Putamen (tissue), 1 donor: Measurements from ENCODE around the gene CSNK1E.

Source experiments
- DNase-seq: peaks from one replicate; pipeline ENCODE4 v3.0.0-alpha.2; 2016; ENCODE audit warnings: low spot score

CSNK1E gene

GRCh38 chr22:38305471-38306448 is 11.5 kb downstream of the CSNK1E start:
- no peak for DNase-seq

DNA sequence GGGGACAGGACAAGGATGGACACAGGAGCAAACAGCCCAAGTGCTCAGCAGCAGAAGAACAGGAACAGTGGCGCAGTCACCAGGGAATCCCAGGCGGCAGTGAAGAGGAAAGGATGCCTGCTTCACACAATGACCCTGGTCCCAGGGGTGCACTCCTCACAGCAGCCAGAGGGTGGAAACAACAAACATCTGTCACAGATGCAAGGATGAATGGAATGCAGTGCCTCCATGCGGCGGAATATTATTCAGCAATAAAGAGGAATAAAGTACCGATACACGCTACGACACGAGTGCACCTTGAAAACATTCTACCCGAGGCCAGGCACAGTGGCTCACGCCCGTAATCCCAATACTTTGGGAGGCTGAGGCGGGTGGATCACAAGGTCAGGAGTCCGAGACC is 12.7 kb downstream of the CSNK1E start:
- DNase-seq, result no peak

- DNase-seq, result no peak
Measured at GRCh38 chr22:38303974-38304373, 13.3 kb downstream of the CSNK1E start.

GRCh38 chr22:38302906-38303305 is 14.3 kb downstream of the CSNK1E start:
- no peak for DNase-seq

DNA sequence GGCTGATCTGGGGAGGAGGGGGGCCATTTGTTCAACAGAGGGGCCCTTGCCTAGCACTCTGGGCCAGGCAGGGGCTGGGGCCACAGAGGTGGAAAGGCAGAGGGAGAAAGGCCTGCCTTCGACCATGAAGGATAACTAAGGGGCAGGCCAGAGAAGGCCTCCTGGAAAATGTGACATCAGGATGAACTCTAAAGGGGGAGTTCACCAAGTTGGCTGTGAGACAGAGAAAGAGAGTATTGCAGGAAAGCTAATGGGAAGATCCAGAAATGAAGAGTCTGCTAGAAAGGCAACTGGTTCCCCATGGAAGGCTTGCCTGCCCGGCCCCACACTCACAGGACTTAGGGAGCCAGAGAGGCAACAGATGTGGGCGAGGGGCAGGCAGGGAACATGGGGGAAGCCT is 16.3 kb downstream of the CSNK1E start:
- DNase-seq, result no peak

DNA sequence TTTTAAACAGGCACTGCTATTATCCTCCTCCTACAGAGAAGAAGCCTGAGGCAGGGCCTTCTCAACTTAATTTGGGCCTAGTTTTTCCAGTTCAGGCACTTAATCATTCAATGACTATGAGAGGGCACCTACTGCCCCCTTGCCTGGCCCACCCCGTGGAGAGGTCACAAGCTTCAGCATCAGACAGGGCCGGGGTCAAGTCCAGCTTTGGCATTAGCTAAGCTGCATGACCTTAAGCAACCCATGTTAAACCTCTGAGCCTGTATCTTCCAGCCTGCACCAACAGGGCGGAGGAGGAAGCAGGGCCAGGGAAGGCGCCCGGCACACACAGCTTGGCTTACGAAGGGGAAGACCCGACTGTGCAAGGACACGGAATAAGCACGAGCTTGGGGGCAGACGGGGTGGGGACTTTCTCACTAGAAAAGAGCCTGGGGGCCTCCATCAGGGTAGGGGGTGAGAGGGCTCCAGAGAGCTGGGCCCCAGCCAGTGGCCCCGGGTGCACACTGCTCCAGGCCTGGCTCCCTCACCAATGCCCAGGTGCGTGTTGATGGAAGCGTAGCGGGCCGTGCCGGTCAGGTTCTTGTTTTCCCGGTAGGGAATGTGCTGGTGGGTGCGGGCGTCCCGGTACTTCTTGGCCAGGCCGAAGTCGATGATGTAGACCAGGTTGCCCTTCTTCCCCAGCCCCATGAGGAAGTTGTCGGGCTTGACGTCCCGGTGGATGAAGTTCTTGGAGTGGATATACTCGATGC is 16.9 kb downstream of the CSNK1E start:
- DNase-seq, result no peak

DNA sequence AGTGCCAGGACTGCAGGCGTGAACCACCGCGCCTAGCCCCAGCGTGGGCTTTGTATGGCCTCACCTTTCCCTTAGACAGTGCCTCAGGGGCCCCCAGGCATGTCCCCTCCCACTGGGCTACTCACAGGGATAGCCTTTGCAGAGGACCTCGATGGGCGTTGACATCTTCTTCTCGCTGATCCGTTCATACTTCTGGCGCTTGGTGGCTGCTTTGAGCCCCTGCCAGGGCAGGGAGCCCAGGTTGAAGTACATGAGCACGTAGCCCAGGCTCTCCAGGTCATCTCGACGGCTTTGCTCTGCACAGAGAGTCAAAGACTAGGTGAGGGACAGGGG is 17.5 kb downstream of the CSNK1E start:
- no peak for DNase-seq

DNA sequence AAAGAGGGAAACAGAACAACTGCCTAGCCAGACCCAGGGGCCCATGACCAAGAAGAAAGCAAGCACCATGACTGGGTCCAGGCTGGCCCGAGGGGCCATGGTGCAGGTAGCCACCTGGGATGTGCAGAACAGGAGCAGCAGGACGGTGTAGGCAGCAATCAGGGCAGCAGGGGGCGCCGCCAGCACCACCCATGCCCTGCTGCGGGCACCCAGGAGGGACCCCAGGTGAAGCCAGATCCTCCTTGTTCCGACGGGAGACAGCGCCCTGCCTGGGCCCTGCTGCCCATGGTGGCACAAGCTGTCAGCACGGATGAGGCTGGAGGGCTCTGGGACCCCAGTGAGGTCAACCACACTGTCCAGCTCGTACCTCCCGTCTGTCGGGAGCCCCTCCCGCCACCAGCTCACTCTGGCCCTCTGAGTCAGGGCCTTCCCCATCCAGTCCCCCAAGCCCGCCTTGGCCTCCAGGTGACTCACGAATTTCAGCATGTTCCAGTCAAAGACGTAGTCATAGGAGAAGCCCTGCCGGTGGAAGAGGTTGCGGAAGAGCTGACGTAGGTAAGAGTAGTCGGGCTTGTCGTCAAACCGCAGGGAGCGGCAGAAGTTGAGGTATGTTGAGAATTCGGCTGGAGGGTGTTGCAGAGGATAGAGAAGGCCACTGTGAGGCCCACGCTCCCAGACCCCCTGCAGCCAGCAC is 18.8 kb downstream of the CSNK1E start:
- DNase-seq, result no peak

- no peak for DNase-seq
Measured at GRCh38 chr22:38296372-38296771, 20.9 kb downstream of the CSNK1E start.

- DNase-seq, result no peak
Measured at GRCh38 chr22:38295863-38296262, 21.4 kb downstream of the CSNK1E start.

DNA sequence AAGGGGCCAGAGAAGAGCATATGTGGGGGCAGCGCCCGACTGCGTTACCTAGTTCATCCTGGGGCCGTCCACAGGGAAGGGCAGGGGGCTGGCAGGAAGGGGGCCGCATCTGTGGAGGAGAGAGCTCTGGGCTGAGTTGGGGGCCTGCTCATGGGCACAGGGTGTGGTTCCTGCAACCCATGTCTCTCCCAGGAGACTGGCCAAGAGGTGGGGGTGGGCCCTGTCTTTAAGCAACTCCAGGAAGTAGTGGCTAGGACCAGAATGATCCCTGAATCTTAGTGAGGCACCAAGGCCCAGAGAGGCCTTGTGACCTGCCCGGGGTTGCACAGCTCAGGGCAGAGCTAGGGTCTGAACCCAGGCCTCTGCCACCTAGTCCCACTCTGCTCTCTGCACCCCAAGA is 21.9 kb downstream of the CSNK1E start:
- no peak for DNase-seq

DNA sequence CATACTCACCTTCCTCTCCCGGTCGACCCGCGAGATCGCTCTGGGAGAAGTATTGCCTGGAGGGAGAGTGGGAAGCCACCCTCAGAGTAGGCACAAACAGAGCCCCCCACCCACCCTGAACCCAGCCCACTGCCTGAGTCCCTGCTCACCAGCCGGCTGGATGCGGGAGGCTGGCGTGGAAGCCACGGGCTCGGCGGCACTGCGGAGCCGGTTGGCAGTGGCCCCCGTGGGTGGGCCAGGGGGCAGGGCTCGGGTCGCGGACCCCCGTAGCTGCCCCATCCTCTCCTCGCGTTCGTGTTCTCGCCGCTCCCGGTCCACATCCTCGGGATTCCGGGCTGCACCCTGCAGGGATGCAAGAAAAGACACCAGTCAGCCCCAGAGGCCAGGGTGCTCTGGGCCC is 23.0 kb downstream of the CSNK1E start:
- DNase-seq, result no peak

- no peak for DNase-seq
Measured at GRCh38 chr22:38292694-38293093, 24.5 kb downstream of the CSNK1E start.

- no peak for DNase-seq
Measured at GRCh38 chr22:38291201-38291777, 25.9 kb downstream of the CSNK1E start.

DNA sequence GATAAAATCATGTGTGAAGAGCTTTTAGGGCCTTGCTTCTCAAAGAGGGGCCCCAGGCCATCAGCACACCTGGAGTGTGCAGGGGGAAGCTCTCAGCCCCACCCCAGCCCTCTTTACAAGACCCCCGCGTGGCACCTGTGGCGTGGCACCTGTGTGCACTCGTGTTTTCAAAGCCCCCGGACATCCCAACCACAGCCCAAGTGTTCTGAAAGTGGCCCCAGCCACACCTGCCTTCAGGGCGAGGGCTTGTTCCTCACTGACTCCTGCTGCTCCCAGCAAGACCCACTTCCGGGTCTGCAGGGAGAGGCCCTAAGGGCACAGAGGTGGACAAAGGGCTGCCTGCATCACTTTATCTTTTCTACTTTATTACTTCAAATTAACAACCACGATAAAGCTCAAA is 26.9 kb downstream of the CSNK1E start:
- no peak for DNase-seq

DNA sequence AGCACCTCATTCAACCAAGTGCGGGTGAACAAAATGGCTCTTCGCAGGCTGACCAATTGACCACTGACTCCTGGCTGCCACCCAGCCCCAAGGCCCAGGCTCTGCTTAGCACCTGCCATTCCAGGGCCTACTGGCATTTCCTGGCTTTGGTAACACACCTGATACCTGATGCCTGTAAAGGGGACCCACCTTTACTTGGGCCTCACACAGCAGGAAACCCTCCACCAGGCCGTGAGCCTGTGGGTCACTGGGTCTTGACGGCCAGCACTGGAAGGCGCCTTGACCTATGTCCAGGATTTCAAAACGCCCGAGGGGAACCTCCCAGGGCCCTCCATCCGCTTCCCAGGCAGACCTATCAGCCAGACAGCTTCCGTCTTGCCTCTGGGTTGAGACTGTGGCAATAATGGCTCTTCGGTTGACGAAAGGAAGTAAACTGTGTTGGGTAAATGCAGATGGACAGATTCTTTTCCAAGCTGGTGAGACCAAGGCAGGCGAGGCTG is 27.6 kb downstream of the CSNK1E start:
- no peak for DNase-seq

DNA sequence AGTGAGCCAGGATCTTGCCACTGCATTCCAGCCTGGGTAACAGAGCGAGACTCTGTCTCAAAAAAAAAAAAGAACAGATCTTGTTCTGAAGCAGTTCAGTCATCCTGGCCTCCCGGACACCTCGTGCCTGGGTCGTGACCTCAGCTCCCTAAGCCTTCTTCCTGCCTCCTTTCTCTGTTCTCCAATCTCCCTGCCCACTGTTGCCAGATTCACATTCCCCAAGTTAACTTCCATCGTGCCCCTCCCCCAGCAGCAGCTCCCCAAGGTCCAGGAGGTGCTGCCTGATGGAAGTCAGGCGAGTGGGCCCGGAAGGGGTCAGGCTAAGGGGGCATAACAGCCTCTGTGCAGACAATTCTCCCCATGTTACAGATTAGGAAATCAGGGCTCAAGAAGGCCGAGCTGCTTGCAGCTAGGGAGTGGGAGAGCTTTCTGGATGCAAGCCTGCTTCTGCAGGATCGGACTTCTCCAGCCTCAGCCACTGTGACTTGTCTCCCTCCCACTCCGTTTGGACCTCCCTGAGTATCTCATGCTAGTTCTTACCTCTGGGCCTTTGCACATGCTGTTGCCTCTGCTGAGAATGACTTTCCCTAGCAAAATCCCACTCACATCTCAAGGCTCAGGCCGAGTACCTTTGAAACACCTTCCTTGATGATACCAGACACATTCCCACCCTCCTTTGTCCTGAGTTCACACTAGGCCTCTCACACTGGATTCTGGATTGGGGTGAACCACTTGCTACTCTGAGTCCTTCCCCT is 30.1 kb downstream of the CSNK1E start:
- DNase-seq, result no peak

DNA sequence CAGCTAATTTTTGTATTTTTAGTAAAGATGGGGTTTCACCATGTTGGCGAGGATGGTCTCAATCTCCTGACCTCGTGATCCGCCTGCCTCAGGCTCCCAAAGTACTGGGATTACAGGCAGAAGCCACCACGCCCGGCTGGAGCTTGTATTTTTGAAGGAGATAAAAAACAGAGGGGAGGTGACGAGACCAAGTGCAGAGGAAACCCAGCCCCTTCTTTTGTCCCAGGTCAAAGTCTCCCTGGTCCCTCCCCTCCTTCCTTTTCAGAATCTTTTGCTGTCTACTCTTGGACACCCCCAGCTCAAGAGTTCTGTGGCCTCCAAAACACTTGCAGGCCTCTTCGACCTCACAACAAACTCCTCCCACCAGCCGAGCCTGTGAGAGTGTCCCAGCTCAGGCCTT is 32.2 kb downstream of the CSNK1E start:
- DNase-seq, result no peak

GRCh38 chr22:38284042-38284402 is 33.2 kb downstream of the CSNK1E start:
- no peak for DNase-seq

DNA sequence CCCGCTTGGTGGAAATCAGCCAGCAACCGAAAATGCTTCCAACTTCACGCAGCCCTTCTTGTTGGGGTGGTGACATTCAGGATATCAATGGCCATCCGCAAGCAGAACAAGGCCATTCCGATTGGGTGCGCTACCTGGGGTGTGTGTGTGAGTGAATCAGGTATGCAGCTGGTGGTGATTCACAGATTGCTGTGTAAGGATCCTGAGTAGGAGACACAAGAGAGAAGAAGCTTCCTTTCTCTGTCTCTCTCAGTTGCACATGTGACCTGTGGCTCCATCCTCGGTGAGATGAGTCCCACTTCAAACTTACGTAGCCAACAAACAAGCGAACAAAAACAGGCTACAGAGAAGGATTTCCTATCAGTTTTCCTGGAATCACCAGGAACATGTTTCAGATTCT is 34.8 kb downstream of the CSNK1E start:
- no peak for DNase-seq

- no peak for DNase-seq
Measured at GRCh38 chr22:38276166-38276565, 41.1 kb downstream of the CSNK1E start.
